ENCODE data around the gene TAF11L10.
"Not testable (repeated sequence)": the region's sequence is repeated elsewhere in the genome, so short reads cannot be mapped to it uniquely, and the experiment has no call there.

Gene TAF11L10

DNA sequence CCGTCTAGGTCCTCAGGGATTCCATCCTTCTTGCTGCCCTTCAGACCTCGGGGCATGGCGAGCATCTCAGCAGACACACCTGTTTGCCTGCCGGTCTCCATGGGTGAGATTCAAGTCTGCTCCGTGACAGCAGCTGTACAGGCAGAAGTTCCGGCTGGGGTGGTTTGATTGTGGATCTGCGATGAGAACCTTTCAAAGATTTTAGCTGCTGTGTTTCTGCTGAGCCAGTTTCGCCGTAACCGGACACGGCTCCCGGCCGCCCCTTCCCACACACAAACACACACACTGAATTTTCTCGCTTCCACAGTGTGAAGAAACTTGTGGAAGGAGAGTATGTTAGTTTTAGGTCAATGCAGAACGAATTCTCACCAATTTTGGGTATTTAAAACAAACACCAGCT, at the start of gene TAF11L10:
TSS of gene TAF11L10 (minus strand) at position 101 of the 400 bp plus-strand sequence.
- not testable (repeated sequence) for H3K4me3 Mint-ChIP-seq, H3K27ac Mint-ChIP-seq, H3K36me3 Mint-ChIP-seq, H3K9me3 Mint-ChIP-seq, H3K27me3 Mint-ChIP-seq, H3K4me1 Mint-ChIP-seq

DNA sequence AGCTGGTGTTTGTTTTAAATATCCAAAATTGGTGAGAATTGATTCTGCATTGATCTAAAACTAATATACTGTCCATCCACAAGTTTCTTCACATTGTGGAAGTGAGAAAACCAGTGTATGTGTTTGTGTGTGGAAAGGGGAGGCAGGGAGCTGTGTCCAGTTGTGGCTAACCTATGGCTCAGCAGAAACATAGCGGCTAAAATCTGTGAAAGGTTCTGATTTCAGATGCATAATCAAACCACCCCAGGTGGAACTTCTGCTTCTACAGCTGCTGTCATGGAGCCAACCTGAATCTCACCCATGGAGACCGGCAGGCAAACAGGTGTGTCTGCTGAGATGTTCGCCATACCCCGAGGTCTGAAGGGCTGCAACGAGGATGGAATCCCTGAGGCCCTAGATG, 36.5 kb upstream of the TAF11L10 start, which contains the start of gene TAF11L14:
TSS of gene TAF11L14 (plus strand) at position 301 of the 400 bp plus-strand sequence.
- no peak within 1 kb of the TSS for H3K27ac Mint-ChIP-seq
- H3K36me3 Mint-ChIP-seq: no peaks in the 10 kb centered on the region
- H3K27me3 Mint-ChIP-seq: no peaks in the 10 kb centered on the region
- H3K4me1 Mint-ChIP-seq: no peaks in the 10 kb centered on the region
- H3K9me3 Mint-ChIP-seq: peaks cover under 1% of the 10 kb centered on the region
- H3K4me3 Mint-ChIP-seq: no peak within 1 kb of the TSS

DNA sequence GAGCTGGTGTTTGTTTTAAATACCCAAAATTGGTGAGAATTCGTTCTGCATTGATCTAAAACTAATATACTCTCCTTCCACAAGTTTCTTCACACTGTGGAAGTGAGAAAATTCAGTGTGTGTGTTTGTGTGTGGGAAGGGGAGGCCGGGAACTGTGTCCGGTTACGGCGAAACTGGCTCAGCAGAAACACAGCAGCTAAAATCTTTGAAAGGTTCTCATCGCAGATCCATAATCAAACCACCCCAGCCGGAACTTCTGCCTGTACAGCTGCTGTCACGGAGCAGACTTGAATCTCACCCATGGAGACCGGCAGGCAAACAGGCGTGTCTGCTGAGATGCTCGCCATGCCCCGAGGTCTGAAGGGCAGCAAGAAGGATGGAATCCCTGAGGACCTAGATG, 34.2 kb upstream of the TAF11L10 start, which contains the start of gene TAF11L13:
TSS of gene TAF11L13 (plus strand) at position 301 of the 400 bp plus-strand sequence.
- H3K9me3 Mint-ChIP-seq, H3K27ac Mint-ChIP-seq, H3K4me3 Mint-ChIP-seq, H3K4me1 Mint-ChIP-seq, H3K27me3 Mint-ChIP-seq, H3K36me3 Mint-ChIP-seq: not testable (repeated sequence)

DNA sequence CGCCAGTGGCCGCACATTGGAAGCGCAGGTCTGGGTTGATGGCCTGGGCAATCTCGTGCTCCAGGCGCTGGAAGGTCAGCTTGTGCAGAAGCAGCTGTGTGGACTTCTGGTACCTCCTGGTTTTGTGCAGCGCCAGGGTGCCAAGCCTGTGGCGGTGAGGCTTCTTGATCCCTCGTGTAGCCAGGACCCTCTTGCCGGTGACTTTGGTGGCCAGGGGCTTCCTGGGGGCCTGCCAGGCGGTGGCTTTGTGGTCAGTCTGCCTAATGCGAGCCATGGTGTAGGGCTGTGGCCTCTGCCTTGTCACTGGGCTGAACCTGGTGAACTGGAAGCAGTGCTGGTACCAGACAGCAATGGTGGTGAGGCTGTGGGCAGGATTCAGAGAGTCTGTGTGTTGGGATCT, 28.1 kb upstream of the TAF11L10 start:
- Mint-ChIP-seq H3K9me3 (peaks cover 5% of the 10 kb centered on the region), H3K27ac (no peak overlapping the region), H3K36me3 (no peaks in the 10 kb centered on the region), H3K4me1 (no peaks in the 10 kb centered on the region), H3K27me3 (no peaks in the 10 kb centered on the region), H3K4me3 (no peak overlapping the region)

DNA sequence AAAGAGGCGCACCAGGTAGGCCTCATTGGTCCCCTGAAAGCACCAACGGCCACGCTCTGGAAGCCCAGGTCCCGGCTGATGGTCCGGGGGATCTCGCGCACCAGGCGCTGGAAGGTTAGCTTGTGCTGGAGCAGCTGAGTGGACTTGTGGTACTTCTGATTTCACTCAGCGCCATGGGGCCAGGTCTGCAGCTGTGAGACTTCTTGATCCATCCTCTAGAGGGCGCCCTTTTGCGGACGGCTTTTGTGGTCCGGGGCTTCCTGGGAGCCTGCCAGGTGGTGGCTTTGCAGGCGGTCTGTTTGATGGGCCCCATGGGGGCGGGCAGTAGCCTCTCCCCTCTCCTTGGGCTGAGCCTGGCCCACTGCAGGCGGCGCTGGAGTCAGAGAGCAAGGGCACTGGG, 23.0 kb upstream of the TAF11L10 start:
- Mint-ChIP-seq H3K27ac (no peak overlapping the region), H3K4me3 (no peak overlapping the region), H3K27me3 (no peaks in the 10 kb centered on the region), H3K36me3 (no peaks in the 10 kb centered on the region), H3K4me1 (no peaks in the 10 kb centered on the region), H3K9me3 (no peaks in the 10 kb centered on the region)

DNA sequence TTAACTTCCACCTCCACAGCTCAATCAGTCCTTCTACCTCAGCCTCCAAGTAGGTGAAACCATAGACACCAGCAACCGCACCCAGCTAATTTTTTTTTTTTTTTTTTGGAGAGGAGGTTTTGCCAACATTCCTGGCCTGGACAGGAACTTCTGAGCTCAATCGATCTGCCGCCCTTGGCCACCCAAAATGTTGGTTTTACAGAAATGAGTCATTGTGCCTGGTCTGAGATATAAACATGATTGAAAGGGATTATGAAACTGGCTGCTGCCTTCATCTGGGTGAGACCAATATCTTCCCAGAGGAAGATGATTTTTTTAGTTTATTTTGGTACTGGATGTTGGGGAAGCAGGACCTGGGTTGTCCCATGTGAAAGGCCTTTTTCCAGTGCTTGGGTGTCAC, 21.7 kb upstream of the TAF11L10 start:
- H3K27ac Mint-ChIP-seq: no peak overlapping the region
- H3K9me3 Mint-ChIP-seq: no peaks in the 10 kb centered on the region
- no peak overlapping the region for H3K4me3 Mint-ChIP-seq
- H3K27me3 Mint-ChIP-seq: no peaks in the 10 kb centered on the region
- H3K4me1 Mint-ChIP-seq: no peaks in the 10 kb centered on the region
- no peaks in the 10 kb centered on the region for H3K36me3 Mint-ChIP-seq

DNA sequence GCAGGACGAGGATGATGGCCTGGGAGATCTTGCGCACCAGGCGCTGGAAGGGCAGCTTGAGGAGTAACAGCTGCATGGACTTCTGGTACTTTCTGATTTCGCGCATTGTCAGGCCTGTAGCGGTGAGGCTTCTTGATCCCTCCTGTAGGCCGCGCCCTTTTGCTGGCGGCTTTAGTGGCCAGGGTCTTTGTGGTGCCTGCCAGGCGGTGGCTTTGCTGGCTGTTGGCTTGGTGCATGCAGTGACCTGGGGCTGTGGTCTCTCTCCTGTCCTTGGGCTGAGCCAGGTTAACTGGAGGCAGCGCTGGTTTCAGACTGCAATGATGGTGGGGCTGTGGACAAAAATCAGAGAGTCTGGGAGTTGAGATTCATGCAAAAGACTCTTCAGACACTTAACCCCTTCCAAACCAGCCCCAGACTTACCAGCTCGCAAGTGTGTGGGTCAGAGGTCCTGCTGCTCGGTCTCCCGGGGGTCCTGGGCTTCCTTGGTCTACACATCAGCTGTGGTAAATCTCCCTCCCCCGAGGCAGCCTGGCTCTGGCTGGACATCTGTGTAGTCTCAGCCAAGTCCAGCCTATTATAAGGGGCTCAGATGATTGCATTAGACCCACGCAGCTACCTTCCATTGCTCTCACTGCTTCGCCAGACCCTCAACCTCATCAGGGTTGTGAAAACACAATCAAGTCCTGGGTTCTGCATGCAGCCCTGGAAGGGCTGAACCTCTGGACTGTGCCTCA, 17.4 kb upstream of the TAF11L10 start:
- no peaks in the 10 kb centered on the region for H3K27me3 Mint-ChIP-seq
- H3K9me3 Mint-ChIP-seq: no peaks in the 10 kb centered on the region
- no peaks in the 10 kb centered on the region for H3K4me1 Mint-ChIP-seq
- H3K27ac Mint-ChIP-seq: no peak overlapping the region
- no peak overlapping the region for H3K4me3 Mint-ChIP-seq
- no peaks in the 10 kb centered on the region for H3K36me3 Mint-ChIP-seq

DNA sequence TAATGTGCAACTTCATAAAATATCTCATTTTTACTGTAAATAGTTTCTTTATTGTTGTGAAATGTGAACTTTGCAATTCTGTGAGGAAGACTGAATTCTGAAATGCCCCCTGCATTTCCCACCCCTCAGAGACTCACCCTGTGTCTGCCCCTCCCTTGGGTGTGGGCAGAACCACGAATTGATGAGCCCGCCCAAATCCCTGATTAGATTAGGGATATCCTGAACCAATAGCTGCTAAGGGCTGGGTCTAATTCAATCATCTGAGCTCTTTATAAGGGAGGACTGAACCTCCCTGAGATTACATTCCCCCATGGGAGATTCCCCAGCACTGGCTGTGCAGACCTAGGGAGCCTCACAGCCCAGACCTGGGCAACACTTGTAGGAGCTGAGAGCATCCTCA, 12.5 kb upstream of the TAF11L10 start, which contains the start of gene TAF11L12:
TSS of gene TAF11L12 (plus strand) at position 301 of the 400 bp plus-strand sequence.
- H3K27me3 Mint-ChIP-seq, H3K9me3 Mint-ChIP-seq, H3K36me3 Mint-ChIP-seq, H3K4me1 Mint-ChIP-seq, H3K27ac Mint-ChIP-seq, H3K4me3 Mint-ChIP-seq: not testable (repeated sequence)

DNA sequence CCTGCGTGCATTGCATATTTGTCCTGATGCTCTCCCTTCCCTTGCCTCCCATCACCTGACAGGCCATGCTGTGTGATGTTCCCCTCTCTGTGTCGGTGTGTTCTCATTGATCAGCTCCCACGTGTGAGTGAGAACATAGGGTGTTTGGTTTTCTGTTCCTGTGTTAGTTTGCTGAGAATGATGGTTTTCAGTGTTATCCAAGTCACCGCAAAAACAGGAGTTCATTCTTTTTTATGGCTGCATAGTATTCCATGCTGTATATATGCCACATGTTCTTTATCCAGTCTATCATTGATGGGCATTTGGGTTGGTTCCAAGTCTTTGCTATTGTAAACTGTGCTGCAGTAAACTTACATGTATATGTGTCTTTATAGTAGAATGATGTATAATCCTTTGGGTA, 9.8 kb upstream of the TAF11L10 start:
- not testable (repeated sequence) for H3K4me3 Mint-ChIP-seq, H3K9me3 Mint-ChIP-seq, H3K36me3 Mint-ChIP-seq, H3K27ac Mint-ChIP-seq, H3K27me3 Mint-ChIP-seq, H3K4me1 Mint-ChIP-seq

DNA sequence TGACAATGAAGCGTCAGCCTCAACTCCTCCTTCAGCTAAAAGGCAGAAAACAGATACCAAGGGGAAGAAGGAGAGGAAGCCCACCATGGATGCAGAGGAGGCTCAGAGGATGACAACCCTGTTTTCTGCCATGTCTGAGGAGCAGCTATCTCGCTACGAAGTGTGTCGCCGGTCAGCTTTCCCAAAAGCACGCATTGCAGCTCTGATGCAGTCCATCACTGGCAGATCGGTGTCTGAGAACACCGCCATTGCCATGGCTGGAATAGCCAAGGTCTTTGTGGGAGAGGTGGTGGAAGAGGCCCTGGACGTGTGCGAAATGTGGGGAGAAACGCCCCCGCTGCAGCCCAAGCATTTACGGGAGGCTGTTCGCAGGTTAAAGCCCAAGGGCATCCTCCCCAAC, 7.3 kb upstream of the TAF11L10 start:
- Mint-ChIP-seq H3K4me3 (no peak overlapping the region), H3K4me1 (no peaks in the 10 kb centered on the region), H3K36me3 (no peaks in the 10 kb centered on the region), H3K9me3 (peaks cover 9% of the 10 kb centered on the region), H3K27ac (no peak overlapping the region), H3K27me3 (no peaks in the 10 kb centered on the region)

DNA sequence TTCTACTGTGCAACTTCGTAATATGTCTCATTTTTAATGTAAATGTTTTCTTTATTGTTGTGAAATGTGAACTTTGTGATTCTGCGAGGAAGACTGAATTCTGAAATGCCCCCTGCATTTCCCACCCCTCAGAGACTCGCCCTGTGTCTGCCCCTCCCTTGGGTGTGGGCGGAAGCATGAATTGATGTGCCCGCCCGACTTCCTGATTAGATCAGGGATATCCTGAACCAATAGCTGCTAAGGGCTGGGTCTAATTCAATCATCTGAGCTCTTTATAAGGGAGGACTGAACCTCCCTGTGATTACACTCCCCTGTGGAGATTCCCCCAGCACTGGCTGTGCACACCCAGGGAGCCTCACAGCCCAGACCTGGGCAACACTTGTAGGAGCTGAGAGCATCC, 6.3 kb upstream of the TAF11L10 start, which contains the start of gene TAF11L11:
TSS of gene TAF11L11 (plus strand) at position 304 of the 400 bp plus-strand sequence.
- not testable (repeated sequence) for H3K27ac Mint-ChIP-seq, H3K9me3 Mint-ChIP-seq, H3K4me3 Mint-ChIP-seq, H3K36me3 Mint-ChIP-seq, H3K27me3 Mint-ChIP-seq, H3K4me1 Mint-ChIP-seq

DNA sequence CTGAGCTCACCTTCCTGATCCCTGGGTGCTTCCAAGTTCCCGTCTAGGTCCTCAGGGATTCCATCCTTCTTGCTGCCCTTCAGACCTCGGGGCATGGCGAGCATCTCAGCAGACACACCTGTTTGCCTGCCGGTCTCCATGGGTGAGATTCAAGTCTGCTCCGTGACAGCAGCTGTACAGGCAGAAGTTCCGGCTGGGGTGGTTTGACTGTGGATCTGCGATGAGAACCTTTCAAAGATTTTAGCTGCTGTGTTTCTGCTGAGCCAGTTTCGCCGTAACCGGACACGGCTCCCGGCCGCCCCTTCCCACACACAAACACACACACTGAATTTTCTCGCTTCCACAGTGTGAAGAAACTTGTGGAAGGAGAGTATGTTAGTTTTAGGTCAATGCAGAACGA, 3.4 kb downstream of the TAF11L10 start, which contains the start of gene TAF11L9:
TSS of gene TAF11L9 (minus strand) at position 140 of the 400 bp plus-strand sequence.
- H3K4me1 Mint-ChIP-seq, H3K4me3 Mint-ChIP-seq, H3K36me3 Mint-ChIP-seq, H3K27me3 Mint-ChIP-seq, H3K9me3 Mint-ChIP-seq, H3K27ac Mint-ChIP-seq: not testable (repeated sequence)

DNA sequence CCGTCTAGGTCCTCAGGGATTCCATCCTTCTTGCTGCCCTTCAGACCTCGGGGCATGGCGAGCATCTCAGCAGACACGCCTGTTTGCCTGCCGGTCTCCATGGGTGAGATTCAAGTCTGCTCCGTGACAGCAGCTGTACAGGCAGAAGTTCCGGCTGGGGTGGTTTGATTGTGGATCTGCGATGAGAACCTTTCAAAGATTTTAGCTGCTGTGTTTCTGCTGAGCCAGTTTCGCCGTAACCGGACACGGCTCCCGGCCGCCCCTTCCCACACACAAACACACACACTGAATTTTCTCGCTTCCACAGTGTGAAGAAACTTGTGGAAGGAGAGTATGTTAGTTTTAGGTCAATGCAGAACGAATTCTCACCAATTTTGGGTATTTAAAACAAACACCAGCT, 6.8 kb downstream of the TAF11L10 start, which contains the start of gene TAF11L8:
TSS of gene TAF11L8 (minus strand) at position 101 of the 400 bp plus-strand sequence.
- H3K9me3 Mint-ChIP-seq, H3K4me3 Mint-ChIP-seq, H3K4me1 Mint-ChIP-seq, H3K27me3 Mint-ChIP-seq, H3K27ac Mint-ChIP-seq, H3K36me3 Mint-ChIP-seq: not testable (repeated sequence)

DNA sequence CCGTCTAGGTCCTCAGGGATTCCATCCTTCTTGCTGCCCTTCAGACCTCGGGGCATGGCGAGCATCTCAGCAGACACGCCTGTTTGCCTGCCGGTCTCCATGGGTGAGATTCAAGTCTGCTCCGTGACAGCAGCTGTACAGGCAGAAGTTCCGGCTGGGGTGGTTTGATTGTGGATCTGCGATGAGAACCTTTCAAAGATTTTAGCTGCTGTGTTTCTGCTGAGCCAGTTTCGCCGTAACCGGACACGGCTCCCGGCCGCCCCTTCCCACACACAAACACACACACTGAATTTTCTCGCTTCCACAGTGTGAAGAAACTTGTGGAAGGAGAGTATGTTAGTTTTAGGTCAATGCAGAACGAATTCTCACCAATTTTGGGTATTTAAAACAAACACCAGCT, 12.0 kb downstream of the TAF11L10 start, which contains the start of gene TAF11L7:
TSS of gene TAF11L7 (minus strand) at position 101 of the 400 bp plus-strand sequence.
- not testable (repeated sequence) for H3K27ac Mint-ChIP-seq, H3K27me3 Mint-ChIP-seq, H3K4me3 Mint-ChIP-seq, H3K4me1 Mint-ChIP-seq, H3K36me3 Mint-ChIP-seq, H3K9me3 Mint-ChIP-seq
